ENCODE data around the gene CACNA1D.
"Not testable (repeated sequence)": the region's sequence is repeated elsewhere in the genome, so short reads cannot be mapped to it uniquely, and the experiment has no call there.

Gene CACNA1D

DNA sequence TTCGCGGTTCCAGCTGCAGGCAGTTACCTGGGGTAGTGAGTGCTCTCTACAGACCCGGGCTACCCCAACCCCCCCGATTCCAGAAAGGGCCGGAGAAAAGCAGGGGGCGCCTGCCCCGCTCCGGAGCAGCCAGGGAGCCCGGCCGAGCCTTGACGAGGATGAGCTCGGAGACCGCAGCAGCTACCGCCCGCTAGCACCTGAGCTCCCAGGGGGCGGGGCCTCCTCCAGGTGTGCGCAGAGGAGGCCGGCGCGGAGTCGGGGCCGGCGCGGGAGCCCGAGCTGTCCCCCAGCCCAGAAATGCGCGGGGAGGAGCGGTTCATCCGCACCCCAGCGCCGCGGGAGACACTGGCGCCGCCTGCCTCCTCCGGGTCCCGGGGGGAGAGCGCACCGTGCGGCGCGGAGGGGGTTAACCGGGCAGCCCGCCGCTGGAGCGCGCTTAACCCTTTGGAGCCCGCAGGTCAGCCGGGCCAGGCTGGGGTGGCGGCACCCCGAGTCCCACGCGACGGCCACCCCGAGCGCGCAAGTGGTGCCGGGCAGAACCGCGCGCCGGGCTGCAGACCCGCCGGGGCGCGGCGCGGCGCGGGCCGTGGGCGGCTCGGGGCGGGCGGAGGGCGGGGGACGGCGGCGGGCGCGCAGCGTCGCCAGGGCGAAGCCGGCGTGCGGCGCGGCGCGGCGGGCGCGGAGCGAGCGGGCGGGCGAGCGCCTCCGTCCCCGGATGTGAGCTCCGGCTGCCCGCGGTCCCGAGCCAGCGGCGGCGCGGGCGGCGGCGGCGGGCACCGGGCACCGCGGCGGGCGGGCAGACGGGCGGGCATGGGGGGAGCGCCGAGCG lies at the start of gene CACNA1D:
TSS of gene CACNA1D (plus strand) at position 649 of the 829 bp plus-strand sequence. CDS start 556 bp downstream, outside the sequence.
- FAIRE-seq (no peak), DNase-seq (ENCODE audit: insufficient read length, low spot score) (no peak)
- no peak for TF ChIP-seq POLR2A (IDR thresholded peaks at IDR 0.05; ENCODE audit: low read depth, low read length)

DNA sequence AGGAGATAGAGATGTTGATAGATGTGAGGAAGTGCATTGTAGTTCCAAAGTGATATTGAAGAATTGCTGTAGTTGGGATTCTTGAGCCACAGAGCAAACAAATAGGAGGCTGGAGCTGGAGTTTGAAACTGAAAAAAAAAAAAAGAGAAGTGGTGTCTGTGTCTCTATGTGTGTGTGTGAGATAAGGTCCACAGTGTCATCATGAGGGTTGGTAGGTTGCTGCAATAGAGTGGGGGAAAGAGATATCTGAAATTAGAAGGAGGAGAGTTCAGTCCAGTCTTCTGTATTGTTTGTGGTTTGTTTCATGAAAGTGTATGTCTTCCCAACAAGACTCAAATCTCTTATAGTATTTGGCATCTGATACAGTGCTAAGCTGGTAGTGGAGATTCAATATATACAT lies 37.3 kb upstream of the CACNA1D start:
- no peak for FAIRE-seq

GRCh38 chr3:53460326-53460725 lies 34.1 kb upstream of the CACNA1D start:
- FAIRE-seq (no peak), DNase-seq (ENCODE audit: insufficient read length, low spot score) (no peak)
- no peak for TF ChIP-seq POLR2A (IDR thresholded peaks at IDR 0.05; ENCODE audit: low read depth, low read length)

More for the DNA sequence above, 37.3 kb upstream of the CACNA1D start:
- DNase-seq (ENCODE audit: insufficient read length, low spot score), result no peak
- no peak for TF ChIP-seq POLR2A (IDR thresholded peaks at IDR 0.05; ENCODE audit: low read depth, low read length)

DNA sequence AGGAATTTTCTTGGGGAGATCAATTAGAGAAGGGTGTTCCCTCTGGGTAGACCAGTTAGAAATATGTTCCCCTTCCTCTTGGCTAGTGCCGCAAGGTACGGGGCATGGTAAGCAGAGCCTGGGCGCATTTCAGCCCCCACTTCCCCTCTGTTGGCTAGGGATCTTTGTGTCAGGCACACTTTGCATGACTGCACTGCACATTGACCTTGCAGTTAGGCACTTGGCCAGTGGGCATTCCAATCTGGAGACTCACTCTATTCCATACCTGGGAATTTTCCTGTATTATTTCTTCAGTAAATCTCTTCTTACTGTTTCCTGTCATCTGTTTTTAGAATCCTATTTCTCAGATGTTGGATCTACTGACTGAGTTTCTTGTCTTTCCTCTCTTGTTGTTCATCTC lies 30.0 kb upstream of the CACNA1D start:
- FAIRE-seq (no peak), DNase-seq (ENCODE audit: insufficient read length, low spot score) (no peak)
- no peak for TF ChIP-seq POLR2A (IDR thresholded peaks at IDR 0.05; ENCODE audit: low read depth, low read length)

DNA sequence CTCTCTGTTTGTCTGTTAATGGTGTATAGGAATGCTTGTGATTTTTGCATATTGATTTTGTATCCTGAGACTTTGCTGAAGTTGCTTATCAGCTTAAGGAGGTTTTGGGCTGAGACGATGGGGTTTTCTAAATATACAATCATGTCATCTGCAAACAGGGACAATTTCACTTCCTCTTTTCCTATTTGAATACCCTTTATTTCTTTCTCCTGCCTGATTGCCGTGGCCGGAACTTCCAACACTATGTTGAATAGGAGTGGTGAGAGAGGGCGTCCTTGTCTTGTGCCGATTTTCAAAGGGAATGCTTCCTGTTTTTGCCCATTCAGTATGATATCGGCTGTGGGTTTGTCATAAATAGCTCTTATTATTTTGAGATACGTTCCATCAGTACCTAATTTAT lies 24.7 kb upstream of the CACNA1D start:
- not testable (repeated sequence) for FAIRE-seq; DNase-seq (ENCODE audit: insufficient read length, low spot score)

- no peak for TF ChIP-seq POLR2A (IDR thresholded peaks at IDR 0.05; ENCODE audit: low read depth, low read length)
- FAIRE-seq (no peak), DNase-seq (ENCODE audit: insufficient read length, low spot score) (no peak)
Measured at GRCh38 chr3:53473422-53473821, 21.0 kb upstream of the CACNA1D start.

GRCh38 chr3:53476372-53476771 lies 18.0 kb upstream of the CACNA1D start:
- not testable (repeated sequence) for FAIRE-seq; DNase-seq (ENCODE audit: insufficient read length, low spot score)

DNA sequence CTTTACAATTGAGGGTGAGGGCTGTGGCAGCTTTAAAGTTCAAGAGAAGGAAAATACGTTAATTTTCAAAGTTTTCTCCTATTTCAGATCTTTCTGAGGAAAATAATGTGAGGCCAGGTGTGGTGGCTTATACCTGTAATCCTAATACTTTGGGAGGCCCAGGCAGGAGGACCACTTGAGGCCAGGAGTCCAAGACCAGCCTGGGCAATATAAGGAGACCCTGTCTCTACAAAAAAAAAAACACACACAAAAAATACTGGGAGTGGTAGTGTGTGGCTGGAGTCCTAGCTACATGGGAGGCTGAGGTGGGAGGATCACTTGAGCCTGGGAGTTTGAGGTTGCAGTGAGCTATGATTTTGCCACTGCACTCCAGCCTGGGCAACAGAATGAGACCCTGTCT lies 16.7 kb upstream of the CACNA1D start:
- not testable (repeated sequence) for DNase-seq (ENCODE audit: insufficient read length, low spot score); FAIRE-seq

- TF ChIP-seq POLR2A (IDR thresholded peaks at IDR 0.05; ENCODE audit: low read depth, low read length), result no peak
- FAIRE-seq, result no peak
- DNase-seq (ENCODE audit: insufficient read length, low spot score), result no peak
Measured at GRCh38 chr3:53478166-53478830, 16.1 kb upstream of the CACNA1D start.

DNA sequence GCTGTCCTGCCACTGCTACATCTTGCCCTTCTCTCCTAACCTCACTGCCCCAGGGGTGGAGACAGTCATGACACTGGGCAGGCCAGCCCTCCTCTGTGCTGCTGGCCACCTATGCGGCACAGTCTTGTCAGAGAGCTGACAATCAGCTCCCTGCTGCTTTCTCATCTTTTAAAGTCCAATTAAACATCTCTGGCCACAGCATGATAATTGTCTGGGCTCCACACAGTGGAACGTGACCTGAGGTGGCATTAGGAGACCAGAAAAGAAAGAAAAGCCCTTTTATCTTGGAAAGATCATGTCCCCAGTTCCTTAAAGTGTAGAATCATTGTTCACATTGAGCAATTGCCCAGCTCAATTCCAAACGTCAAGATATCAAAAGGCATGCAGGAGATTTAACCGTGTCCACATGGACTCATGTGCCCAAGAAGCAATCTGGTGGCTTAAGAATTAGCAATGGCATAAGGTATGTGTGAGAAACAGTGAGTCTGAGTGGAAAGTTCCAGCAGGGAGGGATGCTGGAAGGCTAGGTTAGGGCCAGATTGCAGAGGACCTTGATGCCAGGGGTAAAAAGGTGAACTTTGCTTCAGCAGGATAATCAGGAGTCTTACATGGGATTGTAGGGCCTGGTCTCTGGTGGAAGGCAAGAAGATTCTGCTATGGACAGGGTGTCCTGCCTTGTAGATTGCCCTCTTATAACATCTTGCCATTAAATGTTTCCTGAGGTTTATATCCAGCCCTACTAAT lies 15.3 kb upstream of the CACNA1D start:
- TF ChIP-seq POLR2A (IDR thresholded peaks at IDR 0.05; ENCODE audit: low read depth, low read length), result no peak
- DNase-seq (ENCODE audit: insufficient read length, low spot score) (no peak), FAIRE-seq (no peak)

DNA sequence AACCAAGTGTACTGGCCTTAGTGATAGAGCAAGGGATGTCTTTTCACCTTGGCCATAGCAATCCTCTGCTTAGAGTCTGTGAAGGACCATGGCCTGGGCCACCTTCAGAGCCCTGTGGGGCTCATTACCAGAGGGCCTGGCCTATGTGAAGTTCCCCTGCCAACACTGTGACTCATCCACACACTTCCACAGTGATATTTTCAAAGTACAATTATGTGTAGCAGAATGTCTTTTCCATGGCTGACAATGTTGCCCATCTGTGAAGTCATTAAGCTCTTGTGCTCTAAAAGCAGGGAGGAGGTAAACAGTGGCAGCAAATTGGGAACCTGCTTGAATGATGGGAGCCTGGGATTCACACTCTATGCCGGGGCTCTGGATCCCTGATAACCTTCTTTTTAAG lies 12.2 kb upstream of the CACNA1D start:
- FAIRE-seq (no peak), DNase-seq (ENCODE audit: insufficient read length, low spot score) (no peak)
- TF ChIP-seq POLR2A (IDR thresholded peaks at IDR 0.05; ENCODE audit: low read depth, low read length), result no peak

DNA sequence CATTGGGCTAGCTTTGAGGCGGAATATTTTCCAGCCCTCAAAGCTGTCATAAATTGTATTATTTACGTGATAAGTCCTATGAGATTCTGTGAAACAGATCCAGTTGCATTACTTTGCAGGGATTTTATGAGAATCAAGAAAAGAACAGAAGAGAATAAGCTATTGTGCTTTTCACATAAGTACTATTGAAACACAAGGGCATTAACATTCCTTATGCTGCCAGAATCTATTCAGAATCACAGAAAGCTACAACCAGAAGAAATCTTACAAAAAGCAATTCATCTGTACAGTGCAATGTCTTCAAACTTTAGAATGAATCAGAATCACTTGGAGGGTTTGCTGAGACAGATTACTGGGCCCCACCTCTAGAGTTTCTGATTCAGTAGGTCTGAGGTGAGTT lies 10.6 kb upstream of the CACNA1D start:
- DNase-seq (ENCODE audit: insufficient read length, low spot score), result no peak
- no peak for TF ChIP-seq POLR2A (IDR thresholded peaks at IDR 0.05; ENCODE audit: low read depth, low read length)
- FAIRE-seq, result no peak

GRCh38 chr3:53484984-53485383 lies 9.4 kb upstream of the CACNA1D start:
- FAIRE-seq (no peak), DNase-seq (ENCODE audit: insufficient read length, low spot score) (no peak)
- no peak for TF ChIP-seq POLR2A (IDR thresholded peaks at IDR 0.05; ENCODE audit: low read depth, low read length)

GRCh38 chr3:53485675-53486403 lies 8.6 kb upstream of the CACNA1D start:
- DNase-seq (ENCODE audit: insufficient read length, low spot score) (no peak), FAIRE-seq (no peak)
- no peak for TF ChIP-seq POLR2A (IDR thresholded peaks at IDR 0.05; ENCODE audit: low read depth, low read length)
